GM18858 (cell line): ENCODE data around the gene TEX50.
"Not testable (repeated sequence)": the region's sequence is repeated elsewhere in the genome, so short reads cannot be mapped to it uniquely, and the experiment has no call there.

ENCODE experiments used
- ATAC-seq: cut with Tn5 transposase; IDR thresholded peaks from one replicate; pipeline ENCODE4 v1.9.1; 2021; ENCODE audit not compliant: unreplicated experiment

Gene TEX50, protein sequence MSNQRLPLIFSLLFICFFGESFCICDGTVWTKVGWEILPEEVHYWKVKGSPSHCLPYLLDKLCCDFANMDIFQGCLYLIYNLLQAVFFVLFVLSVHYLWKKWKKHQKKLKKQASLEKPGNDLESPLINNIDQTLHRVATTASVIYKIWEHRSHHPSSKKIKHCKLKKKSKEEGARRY

GRCh38 chr1:173635116-173635515 is at the start of gene TEX50:
Gene TEX50 (plus strand): TSS chr1:173635338. CDS start chr1:173635522, 184 bp downstream.
- no peak for ATAC-seq

- ATAC-seq = no peak
These were observed 44.6 kb upstream of the TEX50 start for GRCh38 chr1:173590557-173590956.

DNA sequence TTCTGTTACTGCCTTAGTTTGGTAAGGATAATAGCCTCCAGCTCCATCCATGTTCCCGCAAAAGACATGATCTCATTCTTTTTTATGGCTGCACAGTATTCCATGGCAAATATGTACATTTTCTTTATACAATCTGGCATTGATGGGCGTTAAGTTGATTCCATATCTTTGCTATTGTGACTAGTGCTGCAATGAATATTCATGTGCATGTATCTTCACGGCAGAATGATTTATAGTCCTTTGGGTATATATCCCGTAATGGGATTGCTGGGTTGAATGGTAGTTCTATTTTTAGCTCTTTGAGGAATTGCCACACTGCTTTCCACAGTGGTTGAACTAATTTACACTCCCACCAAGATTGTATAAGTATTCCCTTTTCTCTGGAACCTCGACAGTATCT is 44.0 kb upstream of the TEX50 start:
- not testable (repeated sequence) for ATAC-seq

DNA sequence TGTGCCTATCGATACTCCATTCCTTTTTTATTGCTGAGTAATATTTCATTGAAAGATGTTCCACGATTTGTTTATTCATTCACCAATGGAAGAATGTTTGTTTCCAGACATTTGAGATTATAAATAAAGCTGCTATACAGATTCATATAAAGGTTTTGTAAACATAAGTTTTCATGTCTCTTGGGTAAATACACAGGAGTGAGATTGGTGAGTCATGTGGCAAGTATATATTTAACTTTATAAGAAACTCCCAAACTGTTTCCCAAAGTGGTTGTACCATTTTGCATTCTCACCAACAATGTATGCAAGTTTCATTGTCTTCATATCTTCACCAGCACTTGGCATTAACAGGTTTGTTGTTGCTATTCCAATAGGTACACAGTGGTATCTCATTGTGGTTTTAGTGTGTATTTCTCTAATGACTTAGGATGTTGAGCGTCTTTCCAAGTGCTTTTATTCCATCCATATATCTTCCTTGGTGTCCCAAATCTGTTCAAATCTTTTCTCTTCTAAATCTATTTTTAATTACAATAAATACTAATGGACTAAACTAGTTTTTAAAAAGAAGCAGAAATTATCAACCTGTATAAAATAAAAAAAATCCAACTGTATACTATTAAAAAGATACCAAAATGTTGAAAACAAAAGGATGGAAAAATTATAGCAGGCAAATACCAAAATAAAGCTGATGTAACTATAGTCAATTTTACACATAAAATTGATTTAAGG is 38.9 kb upstream of the TEX50 start:
- no peak for ATAC-seq

DNA sequence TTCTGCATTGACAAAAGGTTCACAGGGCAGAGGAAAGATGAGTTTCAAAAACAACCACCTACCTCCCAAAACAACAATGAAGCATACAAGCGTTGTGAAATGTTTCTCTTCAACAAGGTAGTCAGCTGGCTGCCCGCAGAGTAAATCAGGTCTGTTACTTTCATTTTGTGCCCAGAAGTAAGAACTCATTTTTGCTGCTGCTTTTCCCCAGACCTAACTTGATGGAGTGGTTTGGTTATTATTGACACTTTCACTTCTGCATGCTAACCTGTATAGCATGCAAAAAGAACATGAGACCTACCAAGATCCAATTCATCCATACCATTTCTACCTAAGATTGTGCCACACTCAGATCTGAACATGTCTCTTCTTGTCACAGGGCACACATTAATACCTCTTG is 33.5 kb upstream of the TEX50 start:
- peak; percentile 86 for ATAC-seq

DNA sequence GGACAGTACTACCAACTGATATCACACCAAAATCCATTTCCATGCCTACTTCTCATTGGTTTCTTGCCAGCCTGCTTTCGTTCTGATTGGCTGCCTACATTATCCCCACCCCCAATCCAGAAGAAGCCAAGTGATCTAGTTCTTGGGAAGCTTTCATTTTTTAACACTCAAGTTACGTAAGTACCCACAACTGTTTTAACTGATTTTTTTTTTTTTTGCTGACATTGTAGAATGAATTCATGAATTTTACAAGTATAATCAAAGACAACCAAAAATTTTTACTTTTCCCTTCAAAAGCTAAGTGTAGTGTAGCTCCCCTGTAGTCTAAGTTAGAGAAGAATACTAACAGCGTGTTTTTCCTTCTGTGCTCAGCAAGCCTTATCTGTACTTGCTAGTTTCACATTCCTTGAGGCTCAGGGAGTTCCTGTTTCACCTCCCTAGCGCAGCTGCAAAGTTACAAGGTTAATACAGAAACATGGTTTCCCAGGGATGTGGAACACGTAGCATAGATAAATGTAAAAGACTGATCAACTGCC is 32.0 kb upstream of the TEX50 start, which contains the start of gene SLC9C2:
Gene SLC9C2 (minus strand): TSS at position 17 of the 536 bp plus-strand sequence. CDS start 1,296 bp downstream, outside the sequence.
- no peak for ATAC-seq

DNA sequence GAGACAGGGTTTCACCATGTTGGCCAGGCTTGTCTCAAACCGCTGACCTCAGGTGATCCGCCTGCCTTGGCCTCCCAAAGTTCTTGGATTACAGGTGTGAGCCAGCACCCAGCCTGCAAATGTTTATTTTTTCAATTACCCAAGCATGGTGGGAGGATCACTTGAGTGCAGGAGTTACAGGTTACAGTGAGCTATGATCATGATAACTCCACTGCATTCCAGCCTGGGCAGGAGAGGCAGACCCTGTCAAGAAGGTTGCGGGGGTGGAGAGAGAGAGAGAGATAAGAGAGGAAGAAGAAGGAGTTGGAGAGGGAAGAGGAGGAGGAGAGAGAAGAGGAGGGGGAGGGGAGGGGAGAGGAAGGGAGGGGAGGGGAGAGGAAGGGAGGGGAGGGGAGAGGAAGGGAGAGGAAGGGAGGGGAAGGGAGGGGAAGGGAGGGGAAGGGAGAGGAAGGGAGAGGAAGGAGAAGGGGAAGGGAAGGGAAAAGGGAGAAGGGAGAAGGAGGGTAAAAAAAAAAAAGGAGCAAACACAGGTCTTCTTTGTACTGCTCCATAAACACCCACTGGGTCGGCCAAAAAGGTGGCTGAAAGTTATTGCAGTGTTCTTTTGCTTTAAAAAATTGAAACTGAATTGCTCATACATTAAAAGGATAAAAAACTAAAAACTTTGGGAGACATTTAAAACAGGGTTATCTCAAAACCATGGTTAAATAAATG is 26.5 kb upstream of the TEX50 start:
- ATAC-seq = no peak

DNA sequence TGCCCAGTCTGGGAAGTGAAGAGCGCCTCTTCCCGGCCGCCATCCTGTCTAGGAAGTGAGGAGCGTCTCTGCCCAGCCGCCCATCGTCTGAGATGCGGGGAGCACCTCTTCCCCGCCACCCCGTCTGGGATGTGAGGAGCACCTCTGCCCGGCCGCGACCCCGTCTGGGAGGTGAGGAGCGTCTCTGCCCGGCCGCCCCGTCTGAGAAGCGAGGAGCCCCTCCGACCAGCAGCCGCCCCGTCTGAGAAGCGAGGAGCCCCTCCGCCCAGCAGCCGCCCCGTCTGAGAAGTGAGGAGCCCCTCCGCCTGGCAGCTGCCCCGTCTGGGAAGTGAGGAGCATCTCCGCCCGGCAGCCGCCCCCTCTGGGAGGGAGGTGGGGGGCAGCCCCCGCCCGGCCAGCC is 22.1 kb upstream of the TEX50 start:
- not testable (repeated sequence) for ATAC-seq

- ATAC-seq = no peak
These were observed 18.3 kb upstream of the TEX50 start for GRCh38 chr1:173616859-173617258.

DNA sequence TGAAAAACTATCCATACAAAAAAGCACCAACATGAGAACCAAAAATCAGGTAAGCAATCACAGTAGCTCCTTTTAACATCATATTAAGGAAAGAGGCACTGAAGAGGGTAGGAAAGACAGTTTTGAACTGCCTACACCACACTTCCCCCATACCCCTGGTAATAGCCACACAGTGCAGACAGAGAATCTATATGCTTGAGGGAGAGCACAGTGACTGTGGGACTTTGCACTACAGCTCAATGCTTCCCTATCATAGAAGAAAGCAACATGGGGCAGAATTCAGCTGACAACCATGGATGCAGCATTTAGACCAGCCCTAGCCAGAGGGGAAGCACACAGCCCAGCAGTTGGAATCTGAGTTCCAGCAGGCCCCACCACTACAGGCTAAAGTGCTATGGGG is 7.9 kb upstream of the TEX50 start:
- ATAC-seq = no peak

GRCh38 chr1:173628888-173629287 is 6.2 kb upstream of the TEX50 start:
- no peak for ATAC-seq

DNA sequence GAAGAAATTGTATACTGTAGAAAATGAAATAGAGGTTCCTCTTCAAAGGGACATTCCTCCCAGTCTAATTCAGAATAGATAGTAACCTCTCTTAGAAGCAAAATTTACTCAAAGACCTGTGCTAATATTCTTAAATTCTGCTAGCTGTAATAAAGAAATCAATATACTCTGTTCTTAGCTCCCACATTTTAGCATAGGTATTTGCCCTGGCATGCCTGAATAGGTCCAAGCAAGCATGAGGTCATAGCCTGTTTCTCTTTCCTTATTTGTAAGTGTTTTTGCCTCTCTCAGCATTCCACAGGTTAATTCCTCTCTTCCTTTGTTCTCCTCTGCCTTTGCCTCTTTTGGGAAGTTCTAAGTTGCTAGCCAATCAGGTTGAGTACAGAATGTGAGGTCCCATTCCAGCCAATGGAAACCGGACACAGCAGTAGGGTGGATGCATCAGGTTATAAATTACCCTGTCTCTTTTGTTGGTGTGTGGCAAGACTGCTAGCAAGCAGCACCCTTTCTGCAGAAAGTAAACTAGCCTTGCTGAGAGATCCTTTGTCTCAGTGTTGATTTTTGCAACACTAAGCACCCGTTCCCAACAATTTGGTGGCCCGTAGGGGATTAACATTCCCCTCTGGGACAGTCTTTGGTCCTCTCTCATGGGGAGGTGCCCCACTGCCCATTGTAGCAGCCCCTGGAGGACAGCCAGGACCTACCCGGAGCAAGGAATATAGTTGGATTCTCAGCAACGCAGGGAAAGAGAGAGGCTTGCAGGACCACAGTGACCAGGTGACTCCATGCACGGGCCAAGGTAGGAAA is 2.3 kb downstream of the TEX50 start:
- not testable (repeated sequence) for ATAC-seq

- no peak for ATAC-seq
These were observed 3.2 kb downstream of the TEX50 start for GRCh38 chr1:173638043-173639021.

DNA sequence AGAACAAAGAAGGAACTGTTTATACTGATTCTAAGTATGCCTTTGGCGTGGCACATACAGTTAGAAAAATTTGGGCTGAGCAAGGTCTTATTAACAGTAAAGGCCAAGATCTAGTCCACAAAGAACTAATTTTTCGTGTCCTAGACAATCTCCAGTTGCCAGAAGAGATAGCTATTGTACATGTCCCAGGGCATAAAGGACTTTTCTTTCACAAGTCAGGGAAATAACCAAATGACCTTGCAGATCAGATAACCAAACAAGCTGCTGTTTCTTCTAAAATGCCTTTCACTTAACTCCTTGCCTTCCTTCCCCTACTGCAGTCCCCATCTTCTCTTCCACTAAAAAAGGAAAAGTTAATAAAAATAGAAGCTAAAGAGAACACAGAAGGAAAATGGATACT is 4.0 kb downstream of the TEX50 start:
- no peak for ATAC-seq

DNA sequence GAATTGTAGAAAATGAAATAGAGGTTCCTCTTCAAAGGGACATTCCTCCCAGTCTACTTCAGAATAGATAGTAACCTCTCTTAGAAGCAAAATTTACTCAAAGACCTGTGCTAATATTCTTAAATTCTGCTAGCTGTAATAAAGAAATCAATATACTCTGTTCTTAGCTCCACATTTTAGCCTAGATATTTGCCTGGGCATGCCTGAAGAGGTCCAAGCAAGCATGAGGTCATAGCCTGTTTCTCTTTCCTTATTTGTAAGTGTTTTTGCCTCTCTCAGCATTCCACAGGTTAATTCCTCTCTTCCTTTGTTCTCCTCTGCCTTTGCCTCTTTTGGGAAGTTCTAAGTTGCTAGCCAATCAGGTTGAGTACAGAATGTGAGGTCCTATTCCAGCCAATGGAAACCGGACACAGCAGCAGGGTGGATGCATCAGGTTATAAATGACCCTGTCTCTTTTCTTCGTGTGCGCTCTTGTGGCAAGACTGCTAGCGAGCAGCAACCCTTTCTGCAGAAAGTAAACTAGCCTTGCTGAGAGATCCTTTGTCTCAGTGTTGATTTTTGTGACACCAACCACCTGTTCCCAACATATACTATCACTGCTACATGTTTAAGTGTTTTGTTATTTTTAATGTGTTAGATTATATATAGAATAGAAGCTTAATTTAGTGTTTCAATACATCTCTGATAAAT is 7.5 kb downstream of the TEX50 start:
- not testable (repeated sequence) for ATAC-seq

DNA sequence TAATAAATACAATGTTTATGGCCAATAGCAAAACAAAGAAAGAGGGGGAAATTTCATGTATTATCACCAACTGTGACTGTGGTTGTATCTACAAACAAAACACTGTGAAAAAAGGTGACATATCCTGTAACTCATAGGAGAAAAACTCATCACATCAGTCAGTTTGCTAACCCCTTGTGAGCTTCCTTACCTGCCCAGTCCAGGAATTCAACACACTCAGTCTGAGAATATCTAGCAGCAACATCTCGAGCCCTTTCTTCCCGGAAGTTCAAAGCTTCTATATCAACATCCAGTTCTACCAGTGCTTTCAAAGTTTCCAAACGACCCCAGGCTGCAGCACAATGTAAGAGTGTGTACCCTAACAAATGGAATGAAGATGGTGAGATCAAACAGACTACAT is 11.5 kb downstream of the TEX50 start:
- no peak for ATAC-seq

DNA sequence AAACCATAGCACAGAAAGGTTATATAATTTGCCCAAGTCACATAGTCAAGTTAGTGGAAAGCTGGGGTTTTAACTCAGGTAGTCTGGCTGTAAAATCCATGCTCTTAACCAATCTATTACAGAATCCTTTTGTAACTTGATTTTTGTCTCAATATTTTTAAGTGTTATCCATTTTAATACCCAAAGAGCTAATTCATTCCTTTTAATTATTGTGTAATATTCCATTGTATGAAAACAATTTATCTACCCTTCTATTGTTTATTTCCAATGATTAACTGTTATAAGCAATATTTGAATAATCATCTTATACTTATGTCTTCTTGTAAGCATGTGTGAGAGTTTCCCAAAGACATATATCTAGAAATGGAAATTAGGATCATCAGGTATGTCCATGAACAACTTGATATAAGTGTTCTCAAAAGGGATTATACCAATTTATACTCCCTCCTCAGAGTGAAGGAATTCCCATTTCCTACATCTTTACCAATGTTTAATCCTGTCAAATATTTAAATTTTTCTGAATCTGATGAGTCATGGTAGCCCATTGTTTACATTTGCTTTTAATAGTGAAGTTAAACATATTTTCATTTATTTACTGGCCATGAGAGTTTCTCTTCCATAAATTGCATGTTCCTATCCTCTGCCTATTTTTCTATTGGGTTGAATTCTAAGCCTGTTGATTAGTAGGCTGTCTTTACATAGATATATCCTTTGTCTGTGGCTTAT is 13.9 kb downstream of the TEX50 start:
- ATAC-seq = no peak

- ATAC-seq = no peak
These were observed 25.2 kb downstream of the TEX50 start for GRCh38 chr1:173660306-173660705.
